K562 (cell line): Measurements from ENCODE around the gene CEL. TPM values are rescaled to one million over a fixed set of nuclear protein-coding genes. Genes with fewer than 3 reads are reported as not detected.

Experiments
- ATAC-seq: fragments of 200-7000 bp; cut with Tn5 transposase; 3 replicates; pipeline ENCODE4 v1.9.1; 2020; ENCODE audit warnings: moderate library complexity
- BruUV-seq: library from RNA; stranded (reverse); fragments of 400-500 nt; replicated peaks from 2 replicates; lab custom pipeline; 2021; lab: Mats Ljungman, UMichigan
- CTCF ChIA-PET: fragments of 300-600 bp; formaldehyde crosslinking; extraction: SDS; loops from one replicate; lab custom pipeline; 2021; ENCODE audit warnings: low intra/inter-chr PET ratio; lab: Yijun Ruan, JAX
- POLR2A ChIA-PET: fragments of 300-600, 350-650 bp; sonication (Branson Sonifier 250); formaldehyde crosslinking; extraction: SDS; loops from one replicate; lab custom pipeline; 2021; ENCODE audit warnings: antibody characterized with exemption, inconsistent platforms; lab: Yijun Ruan, JAX
- DNase-seq, 4 experiments: peaks; one replicate each; pipeline versions ENCODE4 v3.0.0 to v3.0.0-alpha.2; 2011 to 2018; ENCODE audit warnings: low spot score in 3 of 4, mixed read lengths in 3 of 4; ENCODE audit errors: extremely low read depth in 1 of 4
- FAIRE-seq: peaks from 2 replicates; lab custom pipeline; 2011; peaks lifted over from hg19 to GRCh38; lab: Jason Lieb, UNC
- H2AFZ ChIP-seq: 2 replicates; pipeline ENCODE4 v1.6.0; 2011; ENCODE audit warnings: low read depth, low read length, control low read depth, inconsistent platforms
- H3K27ac ChIP-seq: fragments of 200-600 bp; 3 replicates; pipeline ENCODE4 v1.8.0; 2011; ENCODE audit warnings: low read depth, mild to moderate bottlenecking, control low read depth, inconsistent platforms, low read length, moderate library complexity, mixed read lengths; ENCODE audit errors: extremely low read depth
- H3K27me3 ChIP-seq, 2 experiments: fragments of 300-600 bp in 1 of 2; 2 replicates in 1 of 2; 3 replicates in 1 of 2; pipeline versions ENCODE4 v1.6.0 to v1.8.0; 2011; ENCODE audit warnings: inconsistent platforms in 2 of 2, low read length in 2 of 2, mild to moderate bottlenecking in 1 of 2, mixed read lengths in 1 of 2, moderate library complexity in 1 of 2; ENCODE audit not compliant: control insufficient read depth in 2 of 2, insufficient read depth in 2 of 2
- H3K36me3 ChIP-seq: fragments of 300-600 bp; 3 replicates; pipeline ENCODE4 v1.8.0; 2011; ENCODE audit warnings: mild to moderate bottlenecking, low read length, inconsistent platforms; ENCODE audit not compliant: control insufficient read depth, insufficient read depth
- H3K4me1 ChIP-seq, 2 experiments: fragments of 200-600 bp in 1 of 2; replicated peaks in 1 of 2; 2 replicates in 1 of 2; 3 replicates in 1 of 2; pipeline versions ENCODE4 v1.5.1 to v1.8.0; 2011; ENCODE audit warnings: inconsistent platforms in 2 of 2, low read length in 2 of 2, mild to moderate bottlenecking in 1 of 2, mixed read lengths in 1 of 2, moderate library complexity in 1 of 2; ENCODE audit not compliant: control insufficient read depth in 2 of 2, insufficient read depth in 2 of 2
- H3K4me2 ChIP-seq: 2 replicates; pipeline ENCODE4 v1.6.1; 2011; ENCODE audit warnings: low read length, control low read depth, inconsistent platforms, mixed read lengths; ENCODE audit not compliant: insufficient read depth
- H3K4me3 ChIP-seq: fragments of 200-600 bp; sonication (generic), shearing (Covaris generic); 2 replicates; pipeline ENCODE4 v1.5.1; 2016; ENCODE audit warnings: control low read depth, inconsistent platforms
- H3K79me2 ChIP-seq: fragments of 200-600 bp; 3 replicates; pipeline ENCODE4 v1.8.0; 2011; ENCODE audit warnings: low read length, inconsistent platforms; ENCODE audit not compliant: control insufficient read depth, insufficient read depth
- H3K9ac ChIP-seq, 2 experiments: 2 replicates each; pipeline versions ENCODE4 v1.6.0 to v1.6.1; 2011; ENCODE audit warnings: low read depth in 2 of 2, low read length in 2 of 2, control low read depth in 1 of 2, inconsistent platforms in 1 of 2, mild to moderate bottlenecking in 1 of 2, mixed read lengths in 1 of 2; ENCODE audit not compliant: insufficient read depth in 1 of 2
- H3K9me1 ChIP-seq: one replicate; pipeline ENCODE4 v1.6.0; 2011; ENCODE audit warnings: inconsistent platforms, mild to moderate bottlenecking, low read length, moderate library complexity; ENCODE audit not compliant: control insufficient read depth, insufficient read depth
- H3K9me3 ChIP-seq: replicated peaks from 2 replicates; pipeline ENCODE4 v1.5.1; 2011; ENCODE audit warnings: low read depth, low read length, inconsistent platforms; ENCODE audit not compliant: control insufficient read depth, insufficient read depth
- H4K20me1 ChIP-seq: replicated peaks from 2 replicates; pipeline ENCODE4 v1.6.1; 2011; ENCODE audit warnings: low read length, inconsistent platforms, mixed read lengths; ENCODE audit not compliant: control insufficient read depth, insufficient read depth
- ASH1L ChIP-seq: fragments of 450-650 bp; IDR thresholded peaks from 2 replicates; pipeline ENCODE4 v1.6.1; 2018; ENCODE audit warnings: borderline replicate concordance, mild to moderate bottlenecking, low read depth; ENCODE audit not compliant: partially characterized antibody
- BCOR ChIP-seq: fragments of 450-650 bp; IDR thresholded peaks from 2 replicates; pipeline ENCODE4 v1.6.1; 2016
- CTCFL ChIP-seq: IDR thresholded peaks from 2 replicates; pipeline ENCODE4 v1.6.1; 2011; ENCODE audit warnings: borderline replicate concordance, low read depth, mild to moderate bottlenecking, moderate library complexity, low read length; ENCODE audit not compliant: insufficient read depth, poor library complexity, severe bottlenecking
- DNMT1 ChIP-seq: fragments of 450-650 bp; IDR thresholded peaks from 2 replicates; pipeline ENCODE4 v1.6.1; 2016; ENCODE audit warnings: antibody characterized with exemption, mild to moderate bottlenecking
- HMG20A ChIP-seq: fragments of 450-650 bp; formaldehyde crosslinking; conservative IDR thresholded peaks from 2 replicates; pipeline ENCODE4 v1.4.0; 2020; ENCODE audit warnings: mild to moderate bottlenecking, mixed read lengths
- KDM2B ChIP-seq: fragments of 250-450 bp; sonication (Bioruptor Pico); IDR thresholded peaks from 2 replicates; pipeline ENCODE4 v1.8.0; 2021; ENCODE audit warnings: mild to moderate bottlenecking, moderate library complexity
- NCOA1 ChIP-seq: fragments of 450-650 bp; IDR thresholded peaks from 2 replicates; pipeline ENCODE4 v1.6.1; 2016; ENCODE audit warnings: low read depth
- PTTG1 ChIP-seq: fragments of 450-650 bp; IDR thresholded peaks from 2 replicates; pipeline ENCODE4 v1.6.1; 2016; ENCODE audit warnings: low read depth, mild to moderate bottlenecking, missing genetic modification characterization, missing compliant biosample characterization
- RUNX1 ChIP-seq: sonication (generic); IDR thresholded peaks from 2 replicates; pipeline ENCODE4 v1.6.1; 2016; ENCODE audit warnings: antibody characterized with exemption, low read depth
- TAF7 ChIP-seq: fragments of 450-650 bp; IDR thresholded peaks from 2 replicates; pipeline ENCODE4 v1.6.1; 2016; ENCODE audit warnings: missing genetic modification characterization, missing compliant biosample characterization
- TCF7 ChIP-seq: sonication (generic); IDR thresholded peaks from 2 replicates; pipeline ENCODE4 v1.6.1; 2016; ENCODE audit warnings: antibody characterized with exemption, borderline replicate concordance
- ZBED1 ChIP-seq: IDR thresholded peaks from 2 replicates; pipeline ENCODE4 v1.6.1; 2014
- ZC3H8 ChIP-seq: fragments of 450-650 bp; IDR thresholded peaks from 2 replicates; pipeline ENCODE4 v1.6.1; 2017
- ZNF24 ChIP-seq: fragments of 450-650 bp; IDR thresholded peaks from 2 replicates; pipeline ENCODE4 v1.6.1; 2016
- ZNF584 ChIP-seq: fragments of 200-800 bp; sonication (Bioruptor generic); IDR thresholded peaks from 2 replicates; pipeline ENCODE4 v1.6.1; 2016; ENCODE audit warnings: low read depth, mild to moderate bottlenecking, missing genetic modification characterization, missing compliant biosample characterization
- ZNF668 ChIP-seq: fragments of 250-450 bp; sonication (Bioruptor Pico); IDR thresholded peaks from 2 replicates; pipeline ENCODE4 v1.8.0; 2022; ENCODE audit warnings: mild to moderate bottlenecking, inconsistent platforms
- WGBS: fragments of 100-300 bp; shearing (Covaris generic); methylation state at CpG from one replicate; pipeline ENCODE4 v1.1.6; 2016; ENCODE audit warnings: low coverage, mixed read lengths; ENCODE audit not compliant: insufficient coverage; ENCODE audit errors: missing lambda C conversion rate; 5-methylcytosine and 5-hydroxymethylcytosine counted together
- in situ Hi-C: fragments of 300-500 bp; cut with MboI; formaldehyde crosslinking; loops from 4 replicates; pipeline ENCODE4 v1.15.0; 2018; ENCODE audit warnings: inconsistent platforms, mixed read lengths
- intact Hi-C: fragments of 100-400 bp; cut with micrococcal nuclease; formaldehyde crosslinking; loops from 2 replicates; pipeline ENCODE4 v1.14.2; 2022
- polyA plus RNA-seq, 8 experiments: library from polyadenylated mRNA; depleted of rRNA in 4 of 8; stranded (reverse) in 5 of 8; unstranded in 3 of 8; fragments of >200 nt; fragmentation: Nextera tagmentation in 2 of 8; fragmentation: Illumina TruSeq in 1 of 8; extraction: Ambion mirVana in 2 of 8; extraction: Trizol in 1 of 8; gene quantifications; 2 replicates each; pipeline versions ENCODE4 v1.2.1 to v1.2.3, GENCODE V29; 2011 to 2014; ENCODE audit warnings: inconsistent platforms in 1 of 8, missing spikeins in 1 of 8
- total RNA-seq, 7 experiments: library from RNA; depleted of rRNA in 6 of 7; stranded (reverse); fragments of >200 nt in 6 of 7; fragmentation: Illumina TruSeq in 2 of 7; extraction: Trizol in 2 of 7; gene quantifications; 2 replicates each; pipeline versions ENCODE4 v1.2.1 to v1.2.3, GENCODE V29; 2011 to 2021; ENCODE audit warnings: low replicate concordance in 1 of 7
- TF ChIP-seq, protein P1 (sequence below): fragments of 250-450 bp; sonication (Bioruptor Pico); IDR thresholded peaks from 2 replicates; pipeline ENCODE4 v1.5.0; 2020; ENCODE audit warnings: mild to moderate bottlenecking
- TF ChIP-seq, protein P2 (sequence below), 3 experiments: fragments of 200-800 bp in 1 of 3; fragments of 250-450 bp in 1 of 3; fragments of 450-650 bp in 1 of 3; sonication (Bioruptor Pico) in 1 of 3; sonication (Bioruptor generic) in 1 of 3; formaldehyde crosslinking in 1 of 3; IDR thresholded peaks; 2 replicates each; pipeline versions ENCODE4 v1.6.1 to v1.8.0; 2016 to 2022; ENCODE audit warnings: mild to moderate bottlenecking in 2 of 3, missing genetic modification characterization in 2 of 3, missing compliant biosample characterization in 1 of 3, moderate library complexity in 1 of 3

The CEL gene
- total and polyA plus RNA-seq, 9 of the 15 experiments (the other 6 are each of a cell fraction or from before 2014, with no cell fraction given) = 0.09 to 3.0 (median 0.51) TPM; not detected in 2

DNA sequence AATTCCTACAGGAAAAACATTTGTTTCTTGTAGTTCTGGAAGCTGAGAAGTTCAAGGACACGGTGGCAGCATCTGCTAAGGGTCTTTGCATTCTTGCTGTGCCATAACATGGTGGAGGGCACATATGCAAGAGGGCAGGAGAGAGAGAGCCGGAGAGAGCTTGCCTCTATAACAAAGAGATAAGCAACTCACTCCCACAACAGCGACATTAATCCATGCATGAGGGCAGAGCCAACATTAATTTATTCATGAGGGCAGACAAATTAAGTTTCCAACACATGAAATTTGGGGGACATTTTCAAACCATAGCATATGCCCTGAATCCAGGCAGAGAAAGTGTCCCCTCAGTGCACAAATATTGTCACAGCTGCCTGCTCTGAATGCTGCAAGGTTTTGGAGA is 35.4 kb upstream of the CEL start:
- in situ Hi-C loops = no loop called here
- POLR2A ChIA-PET = interaction anchor here (0.9 to 1.6 kb wide), 3 partner anchors 21 to 118 kb away, joined by 3 to 4 read pairs (median 4); no protein-coding TSS in a partner anchor
- intact Hi-C loops = loop anchor here (5.0 kb wide), 1 partner anchor 121 kb away; no protein-coding TSS in a partner anchor

More for the DNA sequence above, 35.4 kb upstream of the CEL start:
- H3K36me3 ChIP-seq = peaks cover 4% of the 10 kb centered on the region; the same call in 2 of the 3 replicates
- H3K9me3 ChIP-seq = 0 out of 2 replicates have a peak, but pooled peaks cover under 1% of the 10 kb centered on the region
- H3K9me1 ChIP-seq = no peaks in the 10 kb centered on the region
- no peaks in the 10 kb centered on the region for H3K27me3 ChIP-seq
- no peak for FAIRE-seq
- peak overlapping the region; percentile 29 to 31; a peak in 1 of 4 replicates for H3K9ac ChIP-seq
- H3K4me3 ChIP-seq = no peak overlapping the region
- no peaks in the 10 kb centered on the region for H4K20me1 ChIP-seq
- peaks cover 33 to 34% of the 10 kb centered on the region in 2 experiments; a peak in 4 of 5 replicates for H3K4me1 ChIP-seq
- CTCF ChIA-PET = no interaction called here
- H2AFZ ChIP-seq = peak overlapping the region; percentile 64
- H3K79me2 ChIP-seq = peaks cover 29% of the 10 kb centered on the region
- H3K27ac ChIP-seq = peak overlapping the region; percentile 33; the same call in 2 of the 3 replicates
- BruUV-seq = no TSS peak
- TF ChIP-seq ZNF24 (no peak), ZNF584 (no peak), ASH1L (no peak), NCOA1 (no peak), ZBED1 (no peak), TAF7 (tag) (no peak), ZC3H8 (no peak), DNMT1 (no peak), KDM2B (CRISPR knock-in tag) (no peak), HMG20A (no peak), ZNF668 (CRISPR knock-in tag) (no peak), PTTG1 (tag) (no peak), RUNX1 (no peak), TCF7 (no peak), CTCFL (no peak), BCOR (no peak)
- TF ChIP-seq, protein P1, sequence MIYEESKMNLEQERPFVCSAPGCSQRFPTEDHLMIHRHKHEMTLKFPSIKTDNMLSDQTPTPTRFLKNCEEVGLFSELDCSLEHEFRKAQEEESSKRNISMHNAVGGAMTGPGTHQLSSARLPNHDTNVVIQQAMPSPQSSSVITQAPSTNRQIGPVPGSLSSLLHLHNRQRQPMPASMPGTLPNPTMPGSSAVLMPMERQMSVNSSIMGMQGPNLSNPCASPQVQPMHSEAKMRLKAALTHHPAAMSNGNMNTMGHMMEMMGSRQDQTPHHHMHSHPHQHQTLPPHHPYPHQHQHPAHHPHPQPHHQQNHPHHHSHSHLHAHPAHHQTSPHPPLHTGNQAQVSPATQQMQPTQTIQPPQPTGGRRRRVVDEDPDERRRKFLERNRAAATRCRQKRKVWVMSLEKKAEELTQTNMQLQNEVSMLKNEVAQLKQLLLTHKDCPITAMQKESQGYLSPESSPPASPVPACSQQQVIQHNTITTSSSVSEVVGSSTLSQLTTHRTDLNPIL (CRISPR knock-in tag) = no peak
- TF ChIP-seq, protein P2, sequence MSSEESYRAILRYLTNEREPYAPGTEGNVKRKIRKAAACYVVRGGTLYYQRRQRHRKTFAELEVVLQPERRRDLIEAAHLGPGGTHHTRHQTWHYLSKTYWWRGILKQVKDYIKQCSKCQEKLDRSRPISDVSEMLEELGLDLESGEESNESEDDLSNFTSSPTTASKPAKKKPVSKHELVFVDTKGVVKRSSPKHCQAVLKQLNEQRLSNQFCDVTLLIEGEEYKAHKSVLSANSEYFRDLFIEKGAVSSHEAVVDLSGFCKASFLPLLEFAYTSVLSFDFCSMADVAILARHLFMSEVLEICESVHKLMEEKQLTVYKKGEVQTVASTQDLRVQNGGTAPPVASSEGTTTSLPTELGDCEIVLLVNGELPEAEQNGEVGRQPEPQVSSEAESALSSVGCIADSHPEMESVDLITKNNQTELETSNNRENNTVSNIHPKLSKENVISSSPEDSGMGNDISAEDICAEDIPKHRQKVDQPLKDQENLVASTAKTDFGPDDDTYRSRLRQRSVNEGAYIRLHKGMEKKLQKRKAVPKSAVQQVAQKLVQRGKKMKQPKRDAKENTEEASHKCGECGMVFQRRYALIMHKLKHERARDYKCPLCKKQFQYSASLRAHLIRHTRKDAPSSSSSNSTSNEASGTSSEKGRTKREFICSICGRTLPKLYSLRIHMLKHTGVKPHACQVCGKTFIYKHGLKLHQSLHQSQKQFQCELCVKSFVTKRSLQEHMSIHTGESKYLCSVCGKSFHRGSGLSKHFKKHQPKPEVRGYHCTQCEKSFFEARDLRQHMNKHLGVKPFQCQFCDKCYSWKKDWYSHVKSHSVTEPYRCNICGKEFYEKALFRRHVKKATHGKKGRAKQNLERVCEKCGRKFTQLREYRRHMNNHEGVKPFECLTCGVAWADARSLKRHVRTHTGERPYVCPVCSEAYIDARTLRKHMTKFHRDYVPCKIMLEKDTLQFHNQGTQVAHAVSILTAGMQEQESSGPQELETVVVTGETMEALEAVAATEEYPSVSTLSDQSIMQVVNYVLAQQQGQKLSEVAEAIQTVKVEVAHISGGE (CRISPR knock-in tag; IDR thresholded peaks at IDR 0.05) = no peak
- TF ChIP-seq, all 486 proteins: peak for 0
- no peak for DNase-seq
- ATAC-seq = no peak
- 10% methylated on average over 3 of the region's 3 CpGs for WGBS
- H3K4me2 ChIP-seq = no peak overlapping the region; the same call in 1 of the 2 replicates
